ENCODE data around the gene DVL2. TPM values are rescaled to one million over a fixed set of nuclear protein-coding genes. Genes with fewer than 3 reads are reported as not detected.
A peak's percentile ranks its signal among the peaks of the same experiment; 100 is the strongest.

DVL2 gene
- total RNA-seq, 1 donor from 2014 or later = 99.7 TPM

- no peak for TF ChIP-seq CTCF (IDR thresholded peaks at IDR 0.05)
- no peaks in the 10 kb centered on the region for H3K9me3 Mint-ChIP-seq (ENCODE audit: unreplicated experiment)
- peak overlapping the region; percentile 40 for H3K4me3 Mint-ChIP-seq (ENCODE audit: unreplicated experiment)
- no peak overlapping the region for H3K27ac Mint-ChIP-seq (ENCODE audit: unreplicated experiment)
- DNase-seq (ENCODE audit: extremely low spot score, unreplicated experiment) = no peak
- H3K4me1 Mint-ChIP-seq (ENCODE audit: unreplicated experiment) = peaks cover 33% of the 10 kb centered on the region
- H3K27me3 Mint-ChIP-seq (ENCODE audit: unreplicated experiment) = peaks cover 14% of the 10 kb centered on the region
- H3K36me3 Mint-ChIP-seq (ENCODE audit: unreplicated experiment) = peaks cover 12% of the 10 kb centered on the region
These were observed 25.8 kb upstream of the DVL2 start for GRCh38 chr17:7260151-7260550.

- no peaks in the 10 kb centered on the region for H3K9me3 Mint-ChIP-seq (ENCODE audit: unreplicated experiment)
- TF ChIP-seq CTCF (IDR thresholded peaks at IDR 0.05) = no peak
- H3K27me3 Mint-ChIP-seq (ENCODE audit: unreplicated experiment) = peaks cover 14% of the 10 kb centered on the region
- no peak for DNase-seq (ENCODE audit: extremely low spot score, unreplicated experiment)
- H3K4me3 Mint-ChIP-seq (ENCODE audit: unreplicated experiment) = no peak overlapping the region
- H3K36me3 Mint-ChIP-seq (ENCODE audit: unreplicated experiment) = peaks cover 17% of the 10 kb centered on the region
- peaks cover 32% of the 10 kb centered on the region for H3K4me1 Mint-ChIP-seq (ENCODE audit: unreplicated experiment)
- no peak overlapping the region for H3K27ac Mint-ChIP-seq (ENCODE audit: unreplicated experiment)
These were observed 25.2 kb upstream of the DVL2 start for GRCh38 chr17:7259555-7259889.

GRCh38 chr17:7258731-7259554, 24.6 kb upstream of the DVL2 start:
- H3K9me3 Mint-ChIP-seq (ENCODE audit: unreplicated experiment) = no peaks in the 10 kb centered on the region
- DNase-seq (ENCODE audit: extremely low spot score, unreplicated experiment) = no peak
- H3K27me3 Mint-ChIP-seq (ENCODE audit: unreplicated experiment) = peaks cover 14% of the 10 kb centered on the region
- TF ChIP-seq CTCF (IDR thresholded peaks at IDR 0.05) = no peak
- H3K4me1 Mint-ChIP-seq (ENCODE audit: unreplicated experiment) = peaks cover 26% of the 10 kb centered on the region
- no peak overlapping the region for H3K4me3 Mint-ChIP-seq (ENCODE audit: unreplicated experiment)
- H3K36me3 Mint-ChIP-seq (ENCODE audit: unreplicated experiment) = peaks cover 20% of the 10 kb centered on the region
- no peak overlapping the region for H3K27ac Mint-ChIP-seq (ENCODE audit: unreplicated experiment)

- peaks cover 3% of the 10 kb centered on the region for H3K27me3 Mint-ChIP-seq (ENCODE audit: unreplicated experiment)
- DNase-seq (ENCODE audit: extremely low spot score, unreplicated experiment) = no peak
- H3K27ac Mint-ChIP-seq (ENCODE audit: unreplicated experiment) = no peak overlapping the region
- H3K36me3 Mint-ChIP-seq (ENCODE audit: unreplicated experiment) = peaks cover 21% of the 10 kb centered on the region
- no peak for TF ChIP-seq CTCF (IDR thresholded peaks at IDR 0.05)
- H3K4me3 Mint-ChIP-seq (ENCODE audit: unreplicated experiment) = no peak overlapping the region
- H3K9me3 Mint-ChIP-seq (ENCODE audit: unreplicated experiment) = no peaks in the 10 kb centered on the region
- peaks cover 19% of the 10 kb centered on the region for H3K4me1 Mint-ChIP-seq (ENCODE audit: unreplicated experiment)
These were observed 22.6 kb upstream of the DVL2 start for GRCh38 chr17:7256766-7257456.

DNA sequence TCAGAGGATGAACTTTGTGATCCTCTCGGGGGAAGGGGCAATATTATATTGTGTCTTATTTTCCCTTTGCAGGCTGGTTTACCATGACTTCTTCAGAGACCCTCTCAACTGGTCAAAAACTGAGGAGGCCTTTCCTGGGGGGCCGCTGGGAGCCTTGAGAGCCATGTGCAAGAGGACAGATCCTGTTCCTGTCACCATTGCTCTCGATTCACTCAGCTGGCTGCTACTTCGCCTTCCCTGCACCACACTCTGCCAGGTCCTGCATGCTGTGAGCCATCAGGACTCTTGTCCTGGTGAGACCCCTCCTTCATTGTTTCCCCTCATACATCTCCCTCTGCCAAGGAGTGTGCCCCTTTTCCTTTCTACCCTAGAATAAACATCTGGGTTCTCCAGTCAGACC, 20.2 kb upstream of the DVL2 start:
- Mint-ChIP-seq H3K27ac (ENCODE audit: unreplicated experiment) (no peak overlapping the region), H3K36me3 (ENCODE audit: unreplicated experiment) (peaks cover 21% of the 10 kb centered on the region), H3K4me1 (ENCODE audit: unreplicated experiment) (peaks cover 24% of the 10 kb centered on the region), H3K9me3 (ENCODE audit: unreplicated experiment) (no peaks in the 10 kb centered on the region), H3K4me3 (ENCODE audit: unreplicated experiment) (no peak overlapping the region), H3K27me3 (ENCODE audit: unreplicated experiment) (no peaks in the 10 kb centered on the region)
- DNase-seq (ENCODE audit: extremely low spot score, unreplicated experiment) = no peak
- no peak for TF ChIP-seq CTCF (IDR thresholded peaks at IDR 0.05)

Data from osteocyte (in vitro differentiated cells).